Breast epithelium (tissue), 4 donors: ENCODE measurements around the gene HYDIN. TPM values are rescaled to one million over a fixed set of nuclear protein-coding genes. Genes with fewer than 3 reads are reported as not detected.
A peak's percentile ranks its signal among the peaks of the same experiment; 100 is the strongest.

Source experiments
- DNase-seq, 2 donors: peaks; one replicate each; pipeline ENCODE4 v3.0.0-alpha.2; 2019; ENCODE audit warnings: low spot score in 2 of 2
- H3K27ac ChIP-seq, 2 donors: fragments of 200-600 bp; sonication (generic) in 1 of 2; one replicate each; pipeline ENCODE4 v1.5.1; 2016 to 2019; ENCODE audit warnings: mild to moderate bottlenecking in 1 of 2
- H3K27me3 ChIP-seq, 2 donors: fragments of 200-600 bp; sonication (generic) in 1 of 2; one replicate each; pipeline versions ENCODE4 v1.5.1 to v1.6.0; 2017 to 2019; ENCODE audit warnings: control low read depth in 1 of 2, mild to moderate bottlenecking in 1 of 2
- H3K36me3 ChIP-seq: fragments of 200-600 bp; one replicate; pipeline ENCODE4 v1.5.1; 2019
- H3K4me1 ChIP-seq, 2 donors: fragments of 200-600 bp; sonication (generic); one replicate each; pipeline ENCODE4 v1.5.1; 2016 to 2019; ENCODE audit warnings: control low read depth in 1 of 2
- H3K4me3 ChIP-seq, 3 donors: fragments of 200-600 bp; sonication (generic); 1 replicate in 2 of 3; 2 replicates in 1 of 3; pipeline ENCODE4 v1.5.1; 2016 to 2019; ENCODE audit warnings: mild to moderate bottlenecking in 3 of 3, moderate library complexity in 2 of 3
- H3K9me3 ChIP-seq, 2 donors: fragments of 200-600 bp; sonication (generic) in 1 of 2; one replicate each; pipeline ENCODE4 v1.5.1; 2016 to 2019; ENCODE audit warnings: control low read depth in 1 of 2
- CTCF ChIP-seq, 3 donors: fragments of 450-650 bp; IDR thresholded peaks; one replicate each; pipeline ENCODE4 v1.5.1; 2016 to 2017; ENCODE audit warnings: antibody characterized with exemption in 3 of 3, mild to moderate bottlenecking in 3 of 3, moderate library complexity in 3 of 3
- POLR2A ChIP-seq: fragments of 450-650 bp; IDR thresholded peaks from one replicate; pipeline ENCODE4 v1.6.1; 2016; ENCODE audit warnings: antibody characterized with exemption, mild to moderate bottlenecking, moderate library complexity
- POLR2AphosphoS5 ChIP-seq, 3 donors: sonication (generic); formaldehyde crosslinking; IDR thresholded peaks; one replicate each; pipeline ENCODE4 v1.6.1; 2017; ENCODE audit warnings: antibody characterized with exemption in 3 of 3
- intact Hi-C: fragments of 100-400 bp; cut with DNase I; formaldehyde crosslinking; loops from one replicate; pipeline ENCODE4 v1.15.1; 2023; ENCODE audit warnings: low total_unique reads
- total RNA-seq, 3 donors: library from RNA; depleted of rRNA; stranded (reverse); fragments of >200 nt; gene quantifications; one replicate each; pipeline ENCODE4 v1.1.0, GENCODE V29; 2016

HYDIN gene
- total RNA-seq, 3 donors from 2014 or later: 0.96 to 9.4 (median 4.9) TPM

DNA sequence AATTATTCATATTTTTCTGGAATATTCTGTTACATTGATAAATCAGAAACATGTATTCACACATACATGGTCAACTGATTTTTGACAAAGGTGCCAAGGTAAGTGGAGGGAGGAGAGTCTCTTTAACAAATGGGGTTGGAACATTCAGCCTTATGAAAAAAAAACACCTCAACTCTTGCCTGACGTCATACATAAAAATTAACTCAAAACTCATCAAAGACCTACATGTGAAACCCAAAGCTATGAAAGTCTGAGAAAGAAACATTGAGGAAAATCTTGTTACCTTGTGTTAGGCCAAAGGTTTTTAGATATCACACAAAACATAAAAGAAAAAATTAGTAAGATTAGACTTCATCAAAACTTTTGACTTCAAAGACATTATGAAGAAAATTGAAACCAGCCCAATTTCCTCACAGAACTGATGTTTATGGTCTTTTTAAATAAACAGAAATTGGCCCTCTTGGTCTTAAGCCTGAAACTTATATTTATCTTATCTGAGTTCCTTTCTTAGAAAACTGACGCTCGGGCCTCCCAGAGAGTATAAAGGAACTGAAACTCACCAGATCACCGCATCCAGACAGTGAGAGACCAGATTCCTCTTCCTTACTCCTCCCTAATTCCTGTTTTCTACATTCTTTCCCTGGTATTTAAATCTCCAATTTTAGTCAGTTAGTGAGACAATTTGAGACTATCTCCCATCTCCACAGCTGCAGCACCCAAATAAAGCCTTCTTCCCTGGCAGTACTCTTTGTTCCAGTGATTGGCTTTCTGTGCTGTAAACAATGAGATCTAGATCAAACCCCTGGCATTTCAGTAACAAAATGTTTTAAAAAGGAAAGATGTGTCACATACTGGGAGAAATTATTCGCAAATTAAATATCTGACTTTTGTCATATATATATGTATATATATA is 4.0 kb downstream of the HYDIN start:
- Histone ChIP-seq H3K9me3 (peaks cover 7 to 22% of the 10 kb centered on the region in 2 donors), H3K4me3 (no peak overlapping the region), H3K4me1 (no peaks in the 10 kb centered on the region), H3K27ac (no peak overlapping the region), H3K36me3 (no peaks in the 10 kb centered on the region), H3K27me3 (no peaks in the 10 kb centered on the region)
- intact Hi-C loops: no loop called here
- no peak for DNase-seq
- TF ChIP-seq CTCF (IDR thresholded peaks at IDR 0.05) (no peak), POLR2A (no peak), POLR2AphosphoS5 (IDR thresholded peaks at IDR 0.05) (no peak)

- no peaks in the 10 kb centered on the region for H3K27me3 ChIP-seq
- intact Hi-C loops: no loop called here
- H3K4me3 ChIP-seq: no peak overlapping the region
- peaks cover 7 to 22% of the 10 kb centered on the region in 2 donors for H3K9me3 ChIP-seq
- TF ChIP-seq POLR2A (no peak), POLR2AphosphoS5 (IDR thresholded peaks at IDR 0.05) (no peak), CTCF (IDR thresholded peaks at IDR 0.05) (no peak)
- no peak for DNase-seq
- no peaks in the 10 kb centered on the region for H3K36me3 ChIP-seq
- no peaks in the 10 kb centered on the region for H3K4me1 ChIP-seq
- H3K27ac ChIP-seq: no peak overlapping the region
Observed at GRCh38 chr16:71225145-71225544, 5.4 kb downstream of the HYDIN start.

- no peaks in the 10 kb centered on the region for H3K36me3 ChIP-seq
- no peak for DNase-seq
- intact Hi-C loops: no loop called here
- H3K4me3 ChIP-seq: no peak overlapping the region
- H3K9me3 ChIP-seq: no peaks in the 10 kb centered on the region
- H3K27ac ChIP-seq: peak overlapping the region in 1 of 2 donors; percentile 4
- H3K27me3 ChIP-seq: no peaks in the 10 kb centered on the region
- H3K4me1 ChIP-seq: no peaks in the 10 kb centered on the region
- TF ChIP-seq POLR2AphosphoS5 (IDR thresholded peaks at IDR 0.05): no peak
- no peak for TF ChIP-seq POLR2A
- TF ChIP-seq CTCF (IDR thresholded peaks at IDR 0.05): no peak
Observed at GRCh38 chr16:71218306-71218963, 12.1 kb downstream of the HYDIN start.

GRCh38 chr16:71217506-71217905 is 13.0 kb downstream of the HYDIN start:
- TF ChIP-seq POLR2A: no peak
- no peak for TF ChIP-seq CTCF (IDR thresholded peaks at IDR 0.05)
- TF ChIP-seq POLR2AphosphoS5 (IDR thresholded peaks at IDR 0.05): no peak

DNA sequence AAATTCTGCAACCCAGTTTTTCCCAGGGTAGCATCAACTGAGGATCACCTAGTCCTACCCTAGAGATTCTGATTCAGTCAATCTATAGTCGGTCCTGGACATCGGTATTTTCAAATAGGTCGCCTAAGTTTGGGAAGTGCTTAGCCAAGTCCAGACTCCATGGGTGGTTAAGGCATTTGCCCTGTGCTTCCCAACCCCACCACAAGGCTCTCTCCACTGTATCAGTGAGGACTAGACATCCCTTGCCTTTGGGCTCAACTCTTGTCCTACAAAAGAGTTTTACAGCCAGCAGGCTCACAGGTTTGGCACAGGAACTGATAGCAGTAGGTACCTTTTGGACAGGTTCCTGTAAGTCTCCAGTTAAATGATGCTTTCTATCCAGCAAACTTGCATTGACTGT is 13.8 kb downstream of the HYDIN start:
- H3K27ac ChIP-seq: no peak overlapping the region
- H3K27me3 ChIP-seq: no peaks in the 10 kb centered on the region
- H3K9me3 ChIP-seq: no peaks in the 10 kb centered on the region
- no peak overlapping the region for H3K4me3 ChIP-seq
- intact Hi-C loops: no loop called here
- DNase-seq: no peak
- H3K36me3 ChIP-seq: no peaks in the 10 kb centered on the region
- H3K4me1 ChIP-seq: no peaks in the 10 kb centered on the region
- TF ChIP-seq POLR2AphosphoS5 (IDR thresholded peaks at IDR 0.05) (no peak), CTCF (IDR thresholded peaks at IDR 0.05) (no peak), POLR2A (no peak)

More at GRCh38 chr16:71217506-71217905, 13.0 kb downstream of the HYDIN start:
- Histone ChIP-seq H3K27me3 (no peaks in the 10 kb centered on the region), H3K9me3 (no peaks in the 10 kb centered on the region), H3K36me3 (no peaks in the 10 kb centered on the region), H3K4me1 (no peaks in the 10 kb centered on the region), H3K4me3 (no peak overlapping the region), H3K27ac (no peak overlapping the region)
- intact Hi-C loops: no loop called here
- no peak for DNase-seq
